GM12801 (cell line): ENCODE measurements around the gene TMEM184A.

ENCODE experiments used
- TF ChIP-seq, protein P1 (sequence below): IDR thresholded peaks from one replicate; pipeline ENCODE4 v1.5.1; 2011; ENCODE audit warnings: control low read depth; ENCODE audit not compliant: insufficient read length; ENCODE audit errors: extremely low read depth

Gene TMEM184A

DNA sequence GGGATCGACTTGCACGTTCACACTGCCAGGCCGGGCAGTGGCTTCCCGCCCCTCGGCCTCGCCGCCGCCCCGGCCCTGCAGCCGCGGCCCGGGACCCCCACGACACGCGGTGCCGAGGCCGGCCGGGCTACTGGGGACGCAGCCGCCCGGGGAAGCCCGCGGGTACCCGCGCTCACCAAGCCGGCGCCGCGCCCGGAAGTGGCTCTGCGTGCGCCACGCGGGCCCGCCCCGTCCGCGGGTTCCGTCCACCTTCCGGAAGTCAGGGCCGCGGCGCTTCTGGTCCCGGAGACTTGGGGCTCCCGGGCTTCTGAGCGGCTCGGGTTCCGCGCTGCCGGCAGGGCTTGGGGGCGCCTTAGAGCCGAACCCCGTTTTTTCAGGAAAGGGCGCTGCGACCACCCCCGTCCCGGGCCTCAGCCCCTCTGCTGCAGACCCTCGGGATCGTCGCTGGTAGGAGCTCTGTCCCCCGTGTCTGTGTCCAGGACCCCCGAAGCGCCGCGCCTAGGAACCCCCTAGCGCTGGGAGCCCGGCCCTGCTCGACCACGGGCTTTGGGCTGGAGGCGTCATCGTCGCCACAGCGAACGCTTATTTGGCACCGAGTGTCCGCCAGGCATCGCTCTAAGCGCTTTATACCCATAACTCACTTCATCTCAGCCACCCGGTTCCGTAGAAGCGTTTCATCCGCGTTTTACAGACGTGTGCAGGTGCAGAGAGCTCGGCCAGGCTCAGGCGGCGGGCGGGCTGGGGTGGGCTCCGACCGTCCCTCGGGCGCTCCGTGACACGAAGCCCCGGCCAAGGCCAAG lies 14.0 kb upstream of the TMEM184A start, which contains the start of gene PSMG3:
Gene PSMG3, minus strand, starts transcription at position 200 of the 800 bp plus-strand sequence. CDS start 693 bp downstream, outside the sequence.
- TF ChIP-seq, protein P1, sequence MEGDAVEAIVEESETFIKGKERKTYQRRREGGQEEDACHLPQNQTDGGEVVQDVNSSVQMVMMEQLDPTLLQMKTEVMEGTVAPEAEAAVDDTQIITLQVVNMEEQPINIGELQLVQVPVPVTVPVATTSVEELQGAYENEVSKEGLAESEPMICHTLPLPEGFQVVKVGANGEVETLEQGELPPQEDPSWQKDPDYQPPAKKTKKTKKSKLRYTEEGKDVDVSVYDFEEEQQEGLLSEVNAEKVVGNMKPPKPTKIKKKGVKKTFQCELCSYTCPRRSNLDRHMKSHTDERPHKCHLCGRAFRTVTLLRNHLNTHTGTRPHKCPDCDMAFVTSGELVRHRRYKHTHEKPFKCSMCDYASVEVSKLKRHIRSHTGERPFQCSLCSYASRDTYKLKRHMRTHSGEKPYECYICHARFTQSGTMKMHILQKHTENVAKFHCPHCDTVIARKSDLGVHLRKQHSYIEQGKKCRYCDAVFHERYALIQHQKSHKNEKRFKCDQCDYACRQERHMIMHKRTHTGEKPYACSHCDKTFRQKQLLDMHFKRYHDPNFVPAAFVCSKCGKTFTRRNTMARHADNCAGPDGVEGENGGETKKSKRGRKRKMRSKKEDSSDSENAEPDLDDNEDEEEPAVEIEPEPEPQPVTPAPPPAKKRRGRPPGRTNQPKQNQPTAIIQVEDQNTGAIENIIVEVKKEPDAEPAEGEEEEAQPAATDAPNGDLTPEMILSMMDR = no peak

DNA sequence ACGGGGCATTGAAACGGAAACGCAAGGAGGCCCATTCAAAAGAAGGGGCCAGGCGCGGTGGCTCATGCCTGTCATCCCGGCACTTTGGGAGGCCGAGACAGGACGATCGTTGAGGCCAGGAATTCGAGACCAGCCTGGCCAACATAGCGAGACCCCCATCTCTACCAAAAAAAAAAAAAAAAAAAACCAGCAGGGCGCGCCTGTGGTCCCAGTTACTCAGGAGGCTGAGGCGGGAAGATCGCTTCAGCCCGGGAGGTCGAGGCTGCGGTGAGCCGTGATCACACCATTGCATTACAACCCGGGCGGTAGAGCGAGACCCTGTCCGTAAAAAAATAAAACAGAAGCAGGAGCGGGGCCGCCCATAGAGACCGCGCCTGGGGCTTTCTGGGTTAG lies 13.4 kb upstream of the TMEM184A start:
- TF ChIP-seq, protein P1 = no peak

DNA sequence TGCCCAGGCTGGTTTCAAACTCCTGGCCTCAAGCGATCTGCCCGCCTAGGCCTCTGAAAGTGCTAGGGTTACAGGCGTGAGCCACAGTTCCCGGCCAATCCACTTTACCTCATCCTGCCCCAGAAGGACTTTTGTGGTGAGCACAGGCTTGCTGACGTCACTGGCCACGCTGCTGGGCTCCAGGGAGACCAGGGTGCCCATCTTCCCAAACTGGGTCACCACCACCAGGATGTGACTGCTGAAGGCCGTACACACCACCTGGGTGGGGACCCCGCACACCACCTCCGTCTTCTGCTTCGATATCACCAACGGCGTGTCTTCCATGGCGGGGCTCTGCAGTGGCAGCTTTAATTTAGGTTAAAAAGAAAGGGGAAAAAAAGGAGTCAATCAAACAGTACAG lies 13.0 kb upstream of the TMEM184A start:
- TF ChIP-seq, protein P1 = no peak

DNA sequence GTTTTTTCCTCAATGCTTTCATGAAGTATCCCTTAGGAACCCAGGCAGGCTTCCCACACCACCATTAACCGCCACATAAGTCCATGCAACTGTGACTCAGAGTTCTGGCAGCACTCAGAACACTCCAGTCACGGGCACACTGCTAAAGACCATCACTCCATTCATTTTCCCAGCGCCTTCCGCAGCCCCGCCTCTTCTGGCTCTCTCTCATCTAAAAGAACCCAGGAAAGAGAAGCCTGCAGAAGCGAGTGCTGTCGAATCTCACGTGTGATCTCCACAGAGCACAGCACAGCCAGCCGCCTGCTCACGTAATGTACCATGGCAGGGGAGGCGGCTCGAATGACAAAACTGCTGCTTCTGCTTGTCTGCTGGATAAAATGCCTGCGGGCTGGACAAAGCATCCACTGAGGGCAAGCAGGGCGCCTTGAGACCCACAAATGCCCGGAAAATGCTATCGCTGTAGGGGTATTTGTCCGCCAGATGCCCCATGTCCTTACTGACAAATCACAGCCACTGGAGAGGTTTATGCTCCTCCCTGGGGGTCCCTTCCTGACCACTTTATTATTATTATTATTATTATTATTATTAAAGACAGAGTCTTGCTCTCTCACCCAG lies 12.0 kb upstream of the TMEM184A start:
- TF ChIP-seq, protein P1 = no peak

DNA sequence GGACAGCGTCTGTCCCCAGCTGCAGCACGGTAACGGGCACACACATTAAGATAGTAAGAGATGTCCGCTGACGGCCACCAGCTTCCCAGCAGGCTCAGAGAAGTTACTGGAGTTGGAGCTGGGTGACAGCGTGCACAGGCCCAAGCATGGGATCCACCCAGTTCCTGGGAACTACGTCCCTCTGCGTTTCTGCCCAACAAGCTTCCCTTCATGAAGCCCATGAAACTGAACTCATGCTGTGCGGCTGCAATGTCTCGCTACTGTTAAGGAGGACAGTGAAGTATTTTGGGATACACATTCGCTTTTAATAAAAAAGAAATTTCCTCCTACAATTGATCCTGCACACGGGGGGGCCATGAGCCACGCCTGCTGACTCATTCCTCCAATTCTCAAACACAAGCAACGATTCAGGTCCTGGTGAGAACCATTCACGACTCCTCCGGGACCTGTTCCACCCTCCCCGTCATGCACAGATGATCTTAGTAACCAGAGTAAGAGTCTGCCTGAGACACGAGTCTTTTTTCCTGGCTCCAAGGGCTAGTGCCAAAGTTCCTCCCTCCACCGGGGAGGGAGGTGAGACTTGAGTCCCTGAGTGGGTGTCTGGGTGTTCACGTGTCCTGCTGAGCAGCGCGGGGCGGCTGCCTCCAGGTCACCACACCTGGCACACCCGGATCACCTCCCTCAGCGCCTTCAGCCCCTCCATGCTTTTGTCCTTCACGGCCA lies 11.2 kb upstream of the TMEM184A start:
- TF ChIP-seq, protein P1 = no peak

DNA sequence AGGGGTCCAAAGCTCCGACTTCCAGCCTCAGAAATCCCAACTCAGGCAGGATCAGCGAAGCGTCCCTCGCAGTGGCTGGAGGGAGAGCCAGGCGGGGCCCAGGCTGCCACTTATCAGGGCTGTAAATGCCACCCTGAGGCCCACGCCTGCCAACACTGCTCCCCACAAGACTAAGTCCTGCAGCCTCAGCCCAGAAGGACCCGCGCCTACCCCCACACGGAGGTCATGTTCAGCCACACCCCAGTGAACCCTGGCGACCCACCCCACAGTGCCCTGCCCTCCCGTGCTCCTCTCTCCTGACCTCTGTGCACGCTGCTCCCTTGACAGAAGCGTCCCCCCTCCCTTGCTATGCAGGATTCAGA lies 10.7 kb upstream of the TMEM184A start:
- TF ChIP-seq, protein P1 = no peak

DNA sequence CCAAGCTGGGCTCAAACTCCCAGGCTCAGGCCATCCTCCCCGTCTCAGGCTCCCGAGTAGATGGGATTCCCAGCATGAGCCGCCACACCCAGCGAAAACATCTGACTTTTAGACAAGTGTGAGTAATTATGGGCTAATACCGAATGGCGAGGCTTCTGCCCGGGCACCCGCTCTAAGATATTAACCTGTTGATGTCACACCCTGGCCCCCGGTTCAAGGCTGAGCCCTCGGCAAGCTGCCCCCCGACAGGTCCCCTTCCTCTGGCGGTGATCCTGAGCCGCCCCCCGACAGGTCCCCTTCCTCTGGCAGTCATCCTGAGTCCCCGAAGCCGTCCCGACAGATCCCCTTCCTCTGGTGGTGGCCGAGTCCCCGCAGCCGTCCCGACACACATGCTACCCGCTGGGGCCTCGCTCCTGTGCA lies 8.6 kb upstream of the TMEM184A start:
- TF ChIP-seq, protein P1 = no peak
